ENCODE data around the gene SLC41A1. TPM values are rescaled to one million over a fixed set of nuclear protein-coding genes. Genes with fewer than 3 reads are reported as not detected.

Gene SLC41A1
- polyA plus RNA-seq, 4 donors = 28.4 to 36.1 (median 32.6) TPM

DNA sequence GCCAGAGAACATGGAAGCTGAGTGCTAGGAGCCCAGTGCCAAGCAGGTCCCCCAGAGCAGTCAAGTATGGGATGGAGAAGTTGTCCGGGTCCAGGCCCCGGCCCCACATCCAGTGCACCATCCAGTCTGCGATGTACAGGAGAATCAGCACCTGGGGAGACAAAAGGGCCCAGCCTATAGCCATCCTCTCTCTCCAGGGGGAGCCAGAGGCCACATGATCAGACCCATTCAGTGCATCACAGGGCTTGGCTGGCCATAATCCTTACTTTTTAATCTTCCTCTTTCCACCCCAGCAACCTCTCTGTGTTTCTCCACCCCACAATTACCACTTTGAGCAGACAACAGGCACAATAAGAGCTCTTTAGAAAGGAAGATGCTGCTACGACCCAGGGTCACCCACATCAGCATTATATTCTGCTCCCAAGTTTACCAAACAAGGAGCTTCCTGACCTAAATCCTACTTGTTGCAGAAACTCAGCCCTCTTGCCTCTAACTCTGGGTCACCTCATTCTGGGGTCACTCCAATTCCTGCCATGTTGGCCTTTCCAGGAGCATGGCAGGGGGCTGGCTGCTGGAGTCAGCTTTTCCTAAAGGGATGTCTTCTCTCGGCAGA is 21.3 kb downstream of the SLC41A1 start:
- DNase-seq (ENCODE audit: low read depth in 4 of 4, low spot score in 3 of 4) = no peak

- DNase-seq (ENCODE audit: low read depth in 4 of 4, low spot score in 3 of 4) = no peak
Observed at GRCh38 chr1:205787287-205787916, 25.6 kb downstream of the SLC41A1 start.

DNA sequence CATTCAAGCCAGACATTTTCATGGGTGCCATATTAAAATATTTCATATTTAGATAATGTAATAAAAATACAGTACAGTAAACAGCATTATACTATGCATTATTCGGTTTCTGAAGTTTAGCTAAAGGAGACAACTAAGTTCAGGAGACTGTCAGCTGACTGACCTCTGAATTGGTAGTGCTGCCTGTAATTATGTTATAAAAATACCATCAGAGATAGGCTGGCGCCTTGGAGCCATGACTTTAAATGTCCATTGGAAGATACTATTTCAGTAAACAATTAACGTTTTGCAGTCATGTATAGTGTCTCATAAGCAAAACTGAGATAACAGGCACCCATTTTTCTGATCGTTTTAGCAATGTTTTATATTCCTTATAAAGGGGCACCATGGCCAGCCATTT is 26.4 kb downstream of the SLC41A1 start:
- no peak for DNase-seq (ENCODE audit: low read depth in 4 of 4, low spot score in 3 of 4)

GRCh38 chr1:205785446-205785845 is 27.6 kb downstream of the SLC41A1 start:
- DNase-seq (ENCODE audit: low read depth in 4 of 4, low spot score in 3 of 4) = no peak

DNA sequence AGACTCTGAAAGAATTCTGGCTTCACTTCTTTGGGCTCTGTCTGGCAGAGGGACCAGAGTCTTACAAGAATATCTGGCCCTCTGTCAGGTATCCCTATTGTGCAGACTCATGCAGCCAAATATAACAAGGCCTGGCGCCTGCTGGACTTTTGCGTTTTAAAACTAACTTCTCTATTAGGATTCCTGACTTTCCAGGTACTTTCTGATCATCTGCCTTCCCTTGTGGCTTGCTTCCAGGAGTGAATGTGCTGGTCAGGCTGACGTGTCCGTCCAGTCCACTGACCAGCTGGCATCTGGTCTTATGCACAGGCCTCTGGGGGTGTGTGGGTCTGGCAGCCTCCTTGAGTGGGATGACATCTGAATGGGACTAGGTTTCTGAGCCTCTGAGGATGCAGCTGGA is 29.1 kb downstream of the SLC41A1 start:
- DNase-seq (ENCODE audit: low read depth in 4 of 4, low spot score in 3 of 4) = no peak

DNA sequence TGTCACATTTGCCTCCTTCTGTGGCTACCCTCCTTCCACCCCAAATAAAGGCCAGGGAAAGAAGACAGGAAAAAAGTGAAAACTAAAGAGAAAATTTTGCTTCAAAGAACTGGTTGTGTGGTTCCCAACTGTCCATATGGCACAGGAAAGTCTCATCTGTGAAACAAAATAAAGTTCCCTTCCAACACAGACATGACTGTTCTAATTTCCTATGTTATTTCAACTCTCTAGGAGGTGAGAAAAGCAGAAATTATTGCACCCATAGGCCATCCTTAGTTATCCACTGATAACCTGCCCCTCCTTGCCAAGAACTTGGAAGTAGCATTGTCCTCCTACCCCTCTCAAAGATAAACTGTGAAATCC is 29.6 kb downstream of the SLC41A1 start:
- DNase-seq (ENCODE audit: low read depth in 4 of 4, low spot score in 3 of 4) = no peak

GRCh38 chr1:205782627-205783432 is 30.2 kb downstream of the SLC41A1 start:
- DNase-seq (ENCODE audit: low read depth in 4 of 4, low spot score in 3 of 4) = no peak

- DNase-seq (ENCODE audit: low read depth in 4 of 4, low spot score in 3 of 4) = no peak
Observed at GRCh38 chr1:205780335-205780734, 32.7 kb downstream of the SLC41A1 start.

DNA sequence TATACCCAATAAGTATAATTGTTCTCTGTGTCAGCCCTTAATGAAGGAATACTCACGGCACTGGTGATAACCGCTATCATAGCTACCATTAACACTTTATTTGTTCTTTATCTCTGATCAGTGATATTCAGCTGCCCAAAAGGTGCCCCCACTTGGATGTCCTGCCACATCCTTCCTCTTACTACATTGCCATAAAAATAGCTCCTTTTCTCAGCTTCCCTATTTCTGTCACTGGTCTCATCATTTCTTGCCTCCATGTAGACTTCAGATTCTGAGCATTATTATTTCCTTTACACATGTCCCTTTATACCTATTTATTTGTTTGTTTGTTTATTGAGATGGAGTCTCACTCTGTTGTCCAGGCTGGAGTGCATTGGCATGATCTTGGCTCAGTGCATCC is 35.0 kb downstream of the SLC41A1 start:
- DNase-seq (ENCODE audit: low read depth in 4 of 4, low spot score in 3 of 4) = no peak

DNA sequence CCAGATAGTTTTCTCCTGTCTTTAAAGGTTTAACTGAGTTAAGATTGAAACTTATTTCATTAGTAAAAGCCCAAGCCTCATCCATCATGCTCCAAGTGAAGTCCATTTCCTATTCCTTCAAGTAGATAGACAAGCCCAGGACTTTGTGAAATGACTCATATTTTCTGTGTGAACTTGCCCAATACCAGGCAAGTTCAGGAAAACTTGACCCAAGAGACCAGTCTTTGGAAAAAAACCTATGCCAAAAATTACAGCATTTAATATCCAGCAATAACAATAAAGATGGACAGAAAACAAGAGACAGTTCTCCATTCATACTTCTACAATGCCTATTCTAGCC is 37.3 kb downstream of the SLC41A1 start:
- DNase-seq (ENCODE audit: low read depth in 4 of 4, low spot score in 3 of 4) = no peak

DNA sequence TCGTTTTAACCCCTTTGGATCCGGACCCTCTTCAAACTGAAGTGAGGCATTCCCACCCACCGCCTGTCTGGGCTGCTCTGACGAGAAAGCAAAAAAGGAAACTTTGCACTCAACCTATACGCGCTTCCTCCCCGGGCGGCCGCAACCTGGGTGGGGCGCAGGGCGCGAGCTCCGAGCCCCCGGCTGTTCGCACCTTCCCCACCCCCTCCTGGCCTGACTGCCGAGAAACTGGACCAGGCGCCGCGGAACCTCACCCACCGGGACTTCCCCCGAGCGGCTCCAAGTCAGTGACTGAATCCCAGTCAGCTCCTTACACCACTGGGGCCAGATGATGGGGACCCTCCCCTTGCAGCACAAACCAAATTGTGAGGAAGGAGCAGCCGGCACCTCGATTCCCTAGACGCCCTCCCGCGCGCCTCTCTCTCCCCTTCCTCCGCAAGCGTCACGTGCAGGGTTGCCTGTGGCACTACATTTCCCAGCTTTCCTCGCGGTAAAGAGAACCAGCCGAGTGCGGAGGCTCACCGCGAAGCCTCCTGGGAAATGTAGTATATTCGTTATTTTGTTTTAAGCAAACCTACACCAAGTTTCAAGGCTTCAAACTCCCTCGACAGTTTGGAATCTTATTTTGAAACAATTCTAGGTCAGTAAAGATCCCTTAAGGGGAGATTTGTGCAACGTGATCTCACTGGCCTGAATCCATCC is 37.8 kb downstream of the SLC41A1 start, which contains the start of gene RAB29:
Gene RAB29 (minus strand): TSS at position 468 of the 702 bp plus-strand sequence. CDS start 526 bp downstream, outside the sequence.
- DNase-seq (ENCODE audit: low read depth in 4 of 4, low spot score in 3 of 4) = peak in 3 of 4 donors; percentile 54 to 67 (median 57)

DNA sequence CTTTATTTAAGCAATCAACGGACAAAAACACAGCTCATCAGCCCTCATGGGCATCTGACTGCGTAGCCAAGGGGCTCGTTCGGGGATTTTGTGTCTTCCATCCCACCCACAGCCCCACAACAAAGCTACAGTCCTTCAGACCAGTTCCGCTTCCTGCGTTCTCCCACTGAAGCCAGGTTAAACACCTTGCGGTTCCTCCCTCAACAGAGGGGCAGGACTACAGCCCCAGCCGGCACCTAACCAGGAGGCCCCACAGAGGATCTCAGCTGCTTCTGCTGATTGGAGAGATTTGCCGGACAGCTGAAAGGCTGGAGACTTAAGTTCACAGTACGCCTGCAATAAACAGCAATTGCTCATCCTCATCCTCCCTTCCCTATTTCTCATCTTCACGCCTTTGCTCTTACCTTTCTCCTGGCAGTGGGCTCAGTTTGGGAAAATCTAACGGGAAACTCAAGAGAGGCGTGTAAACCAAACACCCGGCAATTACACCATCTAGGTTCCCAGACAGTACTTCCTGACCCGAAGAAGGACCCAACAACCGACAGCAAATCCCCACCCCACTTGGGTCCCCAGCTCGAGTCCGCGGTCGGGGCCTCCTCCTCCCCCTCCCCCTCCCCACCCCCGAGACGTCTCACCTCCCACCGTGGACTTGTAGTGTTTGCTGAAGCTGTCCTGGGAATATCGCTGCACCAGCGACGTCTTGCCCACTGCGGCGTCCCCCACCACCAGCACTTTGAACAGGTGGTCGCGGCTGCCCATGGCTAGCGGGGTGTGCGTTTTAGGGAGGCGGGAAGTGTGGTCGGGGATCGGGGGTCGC is 38.6 kb downstream of the SLC41A1 start:
- no peak for DNase-seq (ENCODE audit: low read depth in 4 of 4, low spot score in 3 of 4)

DNA sequence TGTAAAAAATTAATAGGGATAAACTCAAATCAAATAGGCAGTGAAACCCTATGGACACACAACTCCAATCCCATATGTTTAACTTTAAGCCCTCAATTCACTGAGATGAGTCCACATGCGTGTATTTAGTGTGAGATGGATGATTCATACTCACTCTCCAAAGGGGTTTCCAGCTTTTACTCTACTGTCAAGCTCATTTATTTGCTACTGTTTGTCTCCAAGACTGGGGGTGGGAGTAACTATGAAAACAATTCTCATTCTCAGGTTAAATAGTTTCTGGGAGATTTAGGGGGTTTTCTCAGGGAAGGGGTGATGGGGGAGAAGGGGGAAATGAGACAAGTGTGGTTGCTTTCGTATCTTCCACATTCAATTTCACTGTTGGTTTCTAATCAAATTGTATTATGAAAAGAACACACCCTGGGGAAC is 40.4 kb downstream of the SLC41A1 start:
- DNase-seq (ENCODE audit: low read depth in 4 of 4, low spot score in 3 of 4) = no peak

DNA sequence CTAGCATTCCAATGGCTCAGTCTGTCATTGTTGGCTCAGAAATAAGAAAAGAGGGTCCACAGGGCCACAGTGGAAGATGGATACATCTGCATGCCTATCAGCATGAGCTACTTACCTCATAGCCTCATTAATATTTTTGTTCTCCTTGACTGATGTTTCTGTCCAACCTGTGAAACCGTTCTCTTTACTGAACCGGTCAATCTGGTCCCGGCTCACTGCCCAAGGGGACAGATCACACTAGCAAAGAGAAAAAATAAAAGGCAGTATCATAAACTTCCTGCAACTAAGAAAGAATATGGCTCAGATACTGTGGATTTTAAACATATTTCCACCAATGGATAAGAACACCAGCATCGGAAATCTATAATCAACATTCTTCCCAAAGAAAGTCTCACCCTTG is 42.4 kb downstream of the SLC41A1 start:
- no peak for DNase-seq (ENCODE audit: low read depth in 4 of 4, low spot score in 3 of 4)

GRCh38 chr1:205769641-205770365 is 43.2 kb downstream of the SLC41A1 start:
- no peak for DNase-seq (ENCODE audit: low read depth in 4 of 4, low spot score in 3 of 4)

GRCh38 chr1:205767248-205767647 is 45.8 kb downstream of the SLC41A1 start:
- no peak for DNase-seq (ENCODE audit: low read depth in 4 of 4, low spot score in 3 of 4)

DNA sequence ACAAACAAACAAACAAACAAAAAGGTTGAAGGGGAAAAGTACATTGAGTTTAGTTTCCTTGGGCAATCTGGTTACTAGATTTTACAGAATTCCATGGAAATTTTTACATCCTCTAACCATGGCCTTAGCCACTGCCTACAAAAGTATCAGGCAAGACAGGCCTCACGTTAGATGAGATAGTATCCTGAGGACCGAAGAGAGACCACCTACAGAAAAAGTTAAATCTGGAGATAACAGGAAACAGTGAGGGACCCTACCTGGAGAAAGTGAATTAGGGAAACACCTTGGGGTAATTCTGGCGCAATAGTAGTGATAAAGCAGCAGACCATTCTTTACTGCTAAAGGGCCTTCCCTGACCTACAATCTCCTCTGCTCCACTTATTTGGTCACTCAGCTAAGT is 46.4 kb downstream of the SLC41A1 start:
- no peak for DNase-seq (ENCODE audit: low read depth in 4 of 4, low spot score in 3 of 4)

DNA sequence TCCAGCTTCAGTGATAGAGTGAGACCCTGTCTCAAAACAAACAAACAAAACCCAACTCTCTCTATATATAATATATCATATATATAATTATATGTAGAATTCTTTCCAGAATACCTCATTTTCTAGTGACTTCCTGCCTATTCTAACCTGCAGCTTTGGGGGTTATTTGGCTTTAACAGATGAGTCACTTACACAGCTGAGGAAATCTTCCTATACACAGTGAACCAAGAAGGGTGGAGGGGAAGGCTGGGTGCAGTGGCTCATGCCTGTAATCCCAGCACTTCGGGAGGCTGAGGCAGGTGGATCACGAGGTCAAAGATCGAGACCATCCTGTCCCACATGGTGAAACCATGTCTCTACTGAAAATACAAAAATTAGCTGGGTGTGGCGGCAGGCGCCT is 47.0 kb downstream of the SLC41A1 start:
- no peak for DNase-seq (ENCODE audit: low read depth in 4 of 4, low spot score in 3 of 4)

DNA sequence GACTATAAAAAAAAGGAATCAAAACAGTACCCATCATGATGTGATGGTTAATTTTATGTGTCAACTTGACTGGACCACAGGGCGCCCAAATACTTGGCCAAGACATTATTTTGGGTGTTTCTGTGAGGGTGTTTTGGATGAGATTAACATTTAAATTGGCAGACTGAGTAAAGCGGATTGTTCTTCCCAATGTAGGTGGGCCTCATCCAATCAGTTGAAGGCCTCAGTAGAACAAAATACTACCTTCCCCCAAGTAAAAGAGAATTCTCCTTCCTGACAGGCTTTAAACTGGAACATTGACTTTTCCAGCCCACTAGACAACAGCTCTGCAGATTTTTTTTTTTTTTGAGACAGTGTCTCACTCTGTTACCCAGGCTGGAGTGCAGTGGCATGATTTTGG is 48.4 kb downstream of the SLC41A1 start:
- DNase-seq (ENCODE audit: low read depth in 4 of 4, low spot score in 3 of 4) = no peak

- DNase-seq (ENCODE audit: low read depth in 4 of 4, low spot score in 3 of 4) = no peak
Observed at GRCh38 chr1:205763980-205764379, 49.0 kb downstream of the SLC41A1 start.

Data from left renal pelvis (tissue), 4 donors.